ENCODE measurements around the gene MNDA.
"Not testable (repeated sequence)": the region's sequence is repeated elsewhere in the genome, so short reads cannot be mapped to it uniquely, and the experiment has no call there.

Gene MNDA

GRCh38 chr1:158839566-158839965 is 8.4 kb downstream of the MNDA start:
- DNase-seq, result no peak

- DNase-seq, result no peak
Observed at GRCh38 chr1:158840236-158840635, 9.1 kb downstream of the MNDA start.

- no peak for DNase-seq
Observed at GRCh38 chr1:158864595-158864994, 33.4 kb downstream of the MNDA start.

- DNase-seq, result not testable (repeated sequence)
Observed at GRCh38 chr1:158870438-158870837, 39.3 kb downstream of the MNDA start.

GRCh38 chr1:158873141-158873540 is 42.0 kb downstream of the MNDA start:
- no peak for DNase-seq

- no peak for DNase-seq
Observed at GRCh38 chr1:158893654-158894053, 62.5 kb downstream of the MNDA start.

- DNase-seq, result no peak
Observed at GRCh38 chr1:158898722-158899121, 67.6 kb downstream of the MNDA start.

All from activated CD4-positive, alpha-beta T cell treated with anti-CD3 and anti-CD28 coated beads, Interleukin-2, Interleukin-6, amounts not matched to agents 100 ng/mL and 50 ng/mL, durations not matched to agents 16 hours and 8 hours (primary cell).